Thoracic aorta (tissue), 2 donors: Measurements from ENCODE around the gene PPP1R1B. TPM values are rescaled to one million over a fixed set of nuclear protein-coding genes. Genes with fewer than 3 reads are reported as not detected.

ENCODE experiments used
- ATAC-seq: fragments of 150-250 bp; one replicate; pipeline ENCODE4 v1.8.0; 2017; ENCODE audit warnings: low read depth; ENCODE audit not compliant: insufficient number of reproducible peaks, low FRiP score
- DNase-seq: peaks from one replicate; pipeline ENCODE4 v3.0.0-alpha.2; 2020; ENCODE audit warnings: low spot score
- H3K27ac ChIP-seq, 2 donors: fragments of 200-600 bp; sonication (generic); 1 replicate in 1 of 2; 2 replicates in 1 of 2; pipeline ENCODE4 v1.5.1; 2016; ENCODE audit warnings: mild to moderate bottlenecking in 2 of 2, moderate library complexity in 2 of 2
- H3K27me3 ChIP-seq: fragments of 200-600 bp; sonication (generic); replicated peaks from 2 replicates; pipeline ENCODE4 v1.6.0; 2016; ENCODE audit warnings: mild to moderate bottlenecking; ENCODE audit not compliant: insufficient read depth
- H3K36me3 ChIP-seq: fragments of 200-600 bp; sonication (generic); one replicate; pipeline ENCODE4 v1.5.1; 2016
- H3K4me1 ChIP-seq, 2 donors: fragments of 200-600 bp; sonication (generic); 1 replicate in 1 of 2; 2 replicates in 1 of 2; pipeline versions ENCODE4 v1.5.1 to v1.6.0; 2016; ENCODE audit warnings: low read depth in 2 of 2, mild to moderate bottlenecking in 1 of 2; ENCODE audit not compliant: control insufficient read depth in 1 of 2
- H3K4me3 ChIP-seq: fragments of 200-600 bp; sonication (generic); 2 replicates; pipeline ENCODE4 v1.5.1; 2016; ENCODE audit warnings: mild to moderate bottlenecking
- H3K9me3 ChIP-seq: fragments of 200-600 bp; sonication (generic); 2 replicates; pipeline ENCODE4 v1.5.1; 2016
- total RNA-seq, 2 donors: library from RNA; depleted of rRNA; stranded (reverse); fragments of >200 nt; gene quantifications; one replicate each; pipeline versions ENCODE4 v1.1.0 to v1.2.3, GENCODE V29; 2016
- TF ChIP-seq, protein P1 (sequence below): fragments of 200-600 bp; sonication (generic); IDR thresholded peaks from one replicate; pipeline ENCODE4 v1.5.1; 2019; ENCODE audit warnings: antibody characterized with exemption

PPP1R1B gene
- total RNA-seq, 2 donors from 2014 or later, result 0.27 to 2.1 TPM

DNA sequence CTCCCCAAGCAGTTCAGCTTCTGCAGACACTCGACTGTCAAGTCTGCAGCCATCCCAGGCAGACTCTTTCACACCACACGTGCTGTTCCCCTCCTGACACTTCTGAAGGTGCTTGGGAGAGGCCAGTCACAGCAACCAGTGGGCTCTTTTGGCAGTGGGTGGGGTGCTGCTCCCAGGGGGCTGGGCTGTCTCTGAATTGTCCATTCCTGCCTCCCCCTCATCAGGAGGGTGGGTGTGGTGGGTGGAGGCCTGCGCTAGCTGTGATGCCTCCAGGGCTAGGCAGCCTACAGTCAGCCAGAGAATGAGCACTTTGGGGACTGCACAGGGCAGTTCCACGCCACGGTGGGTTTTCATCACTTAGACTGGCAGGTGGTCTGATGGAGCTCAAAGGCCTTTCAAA is 20.5 kb downstream of the PPP1R1B start:
- no peak overlapping the region for H3K27ac ChIP-seq

DNA sequence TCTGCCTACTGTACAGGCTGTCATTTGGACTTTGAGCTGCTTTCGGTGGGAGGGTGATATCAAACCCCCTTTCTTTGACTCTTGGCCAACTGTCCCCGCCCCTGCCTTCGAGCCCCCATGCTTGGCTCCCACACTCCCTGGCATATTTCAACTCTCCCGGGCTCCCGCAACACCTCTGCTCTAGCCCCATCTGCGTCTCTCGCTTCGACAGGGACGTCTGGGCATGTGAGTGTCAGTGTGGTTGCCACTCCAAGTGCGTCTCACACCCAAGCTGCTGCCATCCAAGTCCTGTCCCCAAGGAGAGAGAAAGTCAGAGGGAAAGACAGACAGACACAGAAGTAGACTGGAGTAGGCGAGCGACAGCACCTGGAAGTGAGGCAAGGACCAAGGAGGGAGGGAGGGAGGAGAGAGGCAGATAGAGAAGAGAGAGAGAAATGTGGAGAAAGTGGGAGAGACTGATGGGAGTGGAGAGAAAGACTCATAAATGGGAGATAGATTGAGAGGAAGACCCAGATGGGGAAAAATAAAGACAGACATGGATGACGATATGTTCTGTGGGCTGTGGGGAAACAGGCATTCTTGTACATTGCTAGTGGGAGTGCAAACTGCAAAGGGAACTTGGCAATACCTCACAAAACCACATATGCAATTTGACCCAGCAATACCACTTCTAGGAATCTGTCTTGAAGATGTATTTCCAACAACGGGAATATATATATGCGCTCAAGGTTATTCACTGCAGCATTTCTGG is 22.0 kb downstream of the PPP1R1B start:
- DNase-seq (no peak), ATAC-seq (no peak)
- Histone ChIP-seq H3K27me3 (no peaks in the 10 kb centered on the region), H3K36me3 (peaks cover 2% of the 10 kb centered on the region), H3K4me1 (no peaks in the 10 kb centered on the region), H3K4me3 (no peak overlapping the region), H3K9me3 (no peaks in the 10 kb centered on the region), H3K27ac (no peak overlapping the region)
- TF ChIP-seq, protein P1, sequence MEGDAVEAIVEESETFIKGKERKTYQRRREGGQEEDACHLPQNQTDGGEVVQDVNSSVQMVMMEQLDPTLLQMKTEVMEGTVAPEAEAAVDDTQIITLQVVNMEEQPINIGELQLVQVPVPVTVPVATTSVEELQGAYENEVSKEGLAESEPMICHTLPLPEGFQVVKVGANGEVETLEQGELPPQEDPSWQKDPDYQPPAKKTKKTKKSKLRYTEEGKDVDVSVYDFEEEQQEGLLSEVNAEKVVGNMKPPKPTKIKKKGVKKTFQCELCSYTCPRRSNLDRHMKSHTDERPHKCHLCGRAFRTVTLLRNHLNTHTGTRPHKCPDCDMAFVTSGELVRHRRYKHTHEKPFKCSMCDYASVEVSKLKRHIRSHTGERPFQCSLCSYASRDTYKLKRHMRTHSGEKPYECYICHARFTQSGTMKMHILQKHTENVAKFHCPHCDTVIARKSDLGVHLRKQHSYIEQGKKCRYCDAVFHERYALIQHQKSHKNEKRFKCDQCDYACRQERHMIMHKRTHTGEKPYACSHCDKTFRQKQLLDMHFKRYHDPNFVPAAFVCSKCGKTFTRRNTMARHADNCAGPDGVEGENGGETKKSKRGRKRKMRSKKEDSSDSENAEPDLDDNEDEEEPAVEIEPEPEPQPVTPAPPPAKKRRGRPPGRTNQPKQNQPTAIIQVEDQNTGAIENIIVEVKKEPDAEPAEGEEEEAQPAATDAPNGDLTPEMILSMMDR, result no peak

More for the DNA sequence above, 20.5 kb downstream of the PPP1R1B start:
- H3K27me3 ChIP-seq, result no peaks in the 10 kb centered on the region
- peaks cover 0 to 11% of the 10 kb centered on the region in 2 donors for H3K4me1 ChIP-seq
- no peak overlapping the region for H3K4me3 ChIP-seq
- peaks cover 2% of the 10 kb centered on the region for H3K36me3 ChIP-seq
- no peaks in the 10 kb centered on the region for H3K9me3 ChIP-seq
- DNase-seq (no peak), ATAC-seq (no peak)
- TF ChIP-seq, protein P1, result no peak

DNA sequence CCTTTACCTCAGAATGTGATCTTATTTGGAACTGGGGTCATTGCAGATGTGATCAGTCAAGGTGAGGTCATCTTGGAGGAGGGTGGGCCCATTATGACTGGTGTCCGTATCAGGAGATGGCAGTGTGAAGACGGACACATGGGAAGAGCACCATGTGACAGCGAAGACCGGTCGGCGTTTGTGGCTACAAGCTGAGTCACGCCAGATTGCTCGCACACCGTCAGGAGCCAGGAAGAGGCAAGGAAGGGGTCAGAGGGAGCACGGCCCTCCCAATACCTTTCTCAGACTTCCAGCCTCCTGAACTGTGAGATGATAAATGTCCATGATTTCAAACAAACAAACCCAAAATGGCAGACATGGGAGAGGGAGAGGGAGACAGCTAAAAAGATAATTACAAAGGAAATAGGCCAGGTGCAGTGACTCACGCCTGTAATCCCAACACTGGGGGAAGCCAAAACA is 23.4 kb downstream of the PPP1R1B start:
- TF ChIP-seq, protein P1, result no peak
- Histone ChIP-seq H3K36me3 (peaks cover 2% of the 10 kb centered on the region), H3K4me3 (no peak overlapping the region), H3K9me3 (no peaks in the 10 kb centered on the region), H3K27ac (no peak overlapping the region), H3K27me3 (no peaks in the 10 kb centered on the region), H3K4me1 (no peaks in the 10 kb centered on the region)
- ATAC-seq (no peak), DNase-seq (no peak)

DNA sequence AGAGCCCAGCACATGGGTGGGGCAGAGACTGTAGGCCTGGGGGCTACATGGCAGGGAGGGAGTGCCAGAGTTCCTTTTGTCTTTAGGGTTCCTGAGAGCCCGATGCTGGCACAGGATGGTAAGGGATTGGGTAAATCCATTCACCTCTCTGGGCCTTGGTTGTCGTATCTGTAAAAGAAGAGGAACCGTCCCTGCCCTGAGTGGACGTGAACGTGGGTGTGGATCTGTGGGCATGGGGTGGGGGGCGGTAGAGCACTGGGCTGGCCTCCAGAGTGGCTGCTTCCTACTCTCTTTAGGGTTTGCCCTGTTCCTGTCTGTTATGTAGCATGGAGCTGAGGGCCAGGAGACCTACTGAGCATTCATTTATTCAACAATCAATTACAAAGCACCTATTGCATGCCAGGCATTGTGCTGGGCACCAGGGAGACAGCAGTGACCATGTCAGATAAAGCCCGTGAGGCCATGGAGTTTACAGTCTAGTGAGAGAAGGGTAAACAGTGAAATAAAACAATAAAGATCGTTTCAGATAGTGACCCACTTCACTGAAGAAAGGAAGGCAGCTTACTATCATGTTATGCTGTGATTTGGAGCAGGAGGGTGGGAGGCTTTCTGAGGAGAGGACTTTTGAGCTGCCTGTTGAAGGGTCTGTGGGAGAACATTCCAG is 25.3 kb downstream of the PPP1R1B start:
- Histone ChIP-seq H3K4me1 (no peaks in the 10 kb centered on the region), H3K36me3 (peaks cover 2% of the 10 kb centered on the region), H3K27ac (no peak overlapping the region), H3K27me3 (no peaks in the 10 kb centered on the region), H3K9me3 (no peaks in the 10 kb centered on the region), H3K4me3 (no peak overlapping the region)
- no peak for DNase-seq
- no peak for ATAC-seq
- TF ChIP-seq, protein P1, result no peak

DNA sequence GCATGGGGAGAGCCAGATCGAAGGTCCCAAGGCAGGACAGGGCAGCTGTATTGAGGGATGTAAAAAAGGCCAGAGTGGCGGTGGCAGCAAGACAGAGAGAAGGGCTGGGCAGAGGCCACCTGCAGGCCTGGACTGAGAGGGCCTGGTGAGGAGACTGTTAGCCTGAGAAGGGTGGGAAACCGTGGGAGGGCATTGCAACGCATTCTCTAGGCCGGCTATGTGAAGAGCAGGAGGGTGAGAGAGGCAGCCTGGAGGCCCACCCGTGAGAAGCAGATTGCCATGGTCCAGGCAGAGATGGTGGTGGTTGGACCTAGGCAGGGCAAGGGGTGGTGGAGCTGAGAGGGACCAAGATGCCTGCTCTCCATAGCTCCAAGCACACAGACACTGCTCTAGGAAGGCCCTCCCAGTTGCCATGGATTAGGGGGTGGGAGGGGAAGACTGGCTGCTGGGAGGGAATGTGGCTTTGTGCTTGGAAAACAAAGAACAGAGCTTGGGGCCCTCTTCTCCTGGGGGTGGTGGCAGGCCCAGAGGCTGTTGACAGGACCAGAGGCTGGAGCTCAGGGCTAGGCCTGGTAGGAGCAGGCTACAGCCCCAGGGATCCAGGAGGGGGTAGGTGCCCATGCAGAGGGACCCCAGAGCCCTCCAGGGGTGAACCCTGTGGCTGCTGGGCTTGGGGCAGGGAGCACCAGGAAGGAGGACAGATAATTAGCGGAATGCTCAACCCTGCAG is 26.0 kb downstream of the PPP1R1B start:
- no peaks in the 10 kb centered on the region for H3K4me1 ChIP-seq
- DNase-seq, result no peak
- H3K9me3 ChIP-seq, result no peaks in the 10 kb centered on the region
- H3K4me3 ChIP-seq, result no peak overlapping the region
- TF ChIP-seq, protein P1, result no peak
- no peaks in the 10 kb centered on the region for H3K27me3 ChIP-seq
- H3K36me3 ChIP-seq, result peaks cover 2% of the 10 kb centered on the region
- no peak overlapping the region for H3K27ac ChIP-seq
- no peak for ATAC-seq
